Measurements from ENCODE around the gene AQP6.

Gene AQP6

GRCh38 chr12:49949866-49950265 lies 22.9 kb upstream of the AQP6 start:
- DNase-seq (ENCODE audit: low spot score): no peak
- no peak for TF ChIP-seq CTCF (IDR thresholded peaks at IDR 0.05; ENCODE audit: extremely low read depth, missing control alignments)

- DNase-seq (ENCODE audit: low spot score): no peak
- no peak for TF ChIP-seq CTCF (IDR thresholded peaks at IDR 0.05; ENCODE audit: extremely low read depth, missing control alignments)
Measured at GRCh38 chr12:49950273-49951251, 22.2 kb upstream of the AQP6 start, which contains the start of gene AQP2. Gene AQP2 (plus strand): TSS chr12:49950737. CDS start chr12:49950831, 94 bp downstream.

- no peak for TF ChIP-seq CTCF (IDR thresholded peaks at IDR 0.05; ENCODE audit: extremely low read depth, missing control alignments)
- no peak for DNase-seq (ENCODE audit: low spot score)
Measured at GRCh38 chr12:49951411-49952240, 21.1 kb upstream of the AQP6 start.

GRCh38 chr12:49952391-49953055 lies 20.2 kb upstream of the AQP6 start:
- TF ChIP-seq CTCF (IDR thresholded peaks at IDR 0.05; ENCODE audit: extremely low read depth, missing control alignments): no peak
- no peak for DNase-seq (ENCODE audit: low spot score)

GRCh38 chr12:49953151-49953550 lies 19.6 kb upstream of the AQP6 start:
- no peak for TF ChIP-seq CTCF (IDR thresholded peaks at IDR 0.05; ENCODE audit: extremely low read depth, missing control alignments)
- DNase-seq (ENCODE audit: low spot score): no peak

- no peak for DNase-seq (ENCODE audit: low spot score)
- TF ChIP-seq CTCF (IDR thresholded peaks at IDR 0.05; ENCODE audit: extremely low read depth, missing control alignments): no peak
Measured at GRCh38 chr12:49953961-49954846, 18.5 kb upstream of the AQP6 start.
